Mesenchymal stem cell (in vitro differentiated cells and primary cell): Measurements from ENCODE around the gene PPP1R36. TPM values are rescaled to one million over a fixed set of nuclear protein-coding genes. Genes with fewer than 3 reads are reported as not detected.
A peak's percentile ranks its signal among the peaks of the same experiment; 100 is the strongest.

Experiments used
- DNase-seq: peaks from one replicate; pipeline ENCODE4 v3.0.0-alpha.2; 2013
- H2AFZ ChIP-seq: one replicate; pipeline ENCODE4 v1.6.1; 2013; ENCODE audit warnings: low read depth, mild to moderate bottlenecking, control low read depth, inconsistent platforms, low read length, moderate library complexity
- H2AK5ac ChIP-seq: 2 replicates; pipeline ENCODE4 v1.6.1; 2013; ENCODE audit warnings: low read length, moderate library complexity, mild to moderate bottlenecking, inconsistent platforms; ENCODE audit not compliant: severe bottlenecking
- H2BK120ac ChIP-seq: one replicate; pipeline ENCODE4 v1.6.1; 2013; ENCODE audit warnings: low read depth, mild to moderate bottlenecking, inconsistent platforms, low read length, moderate library complexity
- H2BK12ac ChIP-seq, 2 experiments: one replicate each; pipeline ENCODE4 v1.6.1; 2013; ENCODE audit warnings: inconsistent platforms in 2 of 2, low read length in 2 of 2, mild to moderate bottlenecking in 2 of 2, moderate library complexity in 2 of 2, control low read depth in 1 of 2
- H2BK15ac ChIP-seq: one replicate; pipeline ENCODE4 v1.6.1; 2013; ENCODE audit warnings: mild to moderate bottlenecking, low read depth, inconsistent platforms; ENCODE audit not compliant: poor library complexity, severe bottlenecking
- H2BK5ac ChIP-seq: 2 replicates; pipeline ENCODE4 v1.6.1; 2013; ENCODE audit warnings: low read depth, mild to moderate bottlenecking, low read length, control low read depth, inconsistent platforms; ENCODE audit not compliant: poor library complexity, severe bottlenecking
- H3K14ac ChIP-seq, 2 experiments: one replicate each; pipeline ENCODE4 v1.6.1; 2013; ENCODE audit warnings: inconsistent platforms in 2 of 2, low read length in 2 of 2, control low read depth in 1 of 2, mild to moderate bottlenecking in 1 of 2, moderate library complexity in 1 of 2
- H3K18ac ChIP-seq, 2 experiments: one replicate each; pipeline ENCODE4 v1.6.1; 2013; ENCODE audit warnings: inconsistent platforms in 2 of 2, low read length in 2 of 2, control low read depth in 1 of 2, low read depth in 1 of 2, mild to moderate bottlenecking in 1 of 2
- H3K23ac ChIP-seq, 2 experiments: one replicate each; pipeline ENCODE4 v1.6.1; 2013; ENCODE audit warnings: inconsistent platforms in 2 of 2, low read length in 2 of 2, mild to moderate bottlenecking in 2 of 2, moderate library complexity in 2 of 2, control low read depth in 1 of 2
- H3K27ac ChIP-seq: 2 replicates; pipeline ENCODE4 v1.5.1; 2013; ENCODE audit warnings: mild to moderate bottlenecking, moderate library complexity, low read length, control low read depth, inconsistent platforms; ENCODE audit not compliant: poor library complexity, severe bottlenecking
- H3K27me3 ChIP-seq, 2 experiments: 2 replicates each; pipeline versions ENCODE4 v1.6.1 to v1.7.0; 2013; ENCODE audit warnings: low read length in 2 of 2, mild to moderate bottlenecking in 2 of 2, moderate library complexity in 2 of 2, control low read depth in 1 of 2, inconsistent platforms in 1 of 2; ENCODE audit not compliant: control insufficient read depth in 1 of 2, insufficient read depth in 1 of 2
- H3K36me3 ChIP-seq, 2 experiments: 2 replicates each; pipeline versions ENCODE4 v1.6.1 to v1.7.0; 2013; ENCODE audit warnings: low read length in 2 of 2, control low read depth in 1 of 2, inconsistent platforms in 1 of 2, low read depth in 1 of 2, mild to moderate bottlenecking in 1 of 2; ENCODE audit not compliant: insufficient read depth in 2 of 2, control insufficient read depth in 1 of 2
- H3K4ac ChIP-seq, 2 experiments: one replicate each; pipeline ENCODE4 v1.6.1; 2013; ENCODE audit warnings: inconsistent platforms in 2 of 2, low read length in 2 of 2, mild to moderate bottlenecking in 2 of 2, moderate library complexity in 2 of 2, control low read depth in 1 of 2, low read depth in 1 of 2
- H3K4me1 ChIP-seq: 2 replicates; pipeline ENCODE4 v1.6.1; 2013; ENCODE audit warnings: low read depth, low read length, control low read depth; ENCODE audit not compliant: control insufficient read depth, insufficient read depth
- H3K4me2 ChIP-seq: 2 replicates; pipeline ENCODE4 v1.6.1; 2013; ENCODE audit warnings: low read length, mild to moderate bottlenecking, inconsistent platforms; ENCODE audit not compliant: poor library complexity, severe bottlenecking
- H3K4me3 ChIP-seq, 2 experiments: 2 replicates each; pipeline versions ENCODE4 v1.5.1 to v1.7.0; 2013; ENCODE audit warnings: low read length in 2 of 2, mild to moderate bottlenecking in 2 of 2, control low read depth in 1 of 2, low read depth in 1 of 2; ENCODE audit not compliant: insufficient read depth in 1 of 2
- H3K79me1 ChIP-seq: replicated peaks from 2 replicates; pipeline ENCODE4 v1.6.1; 2013; ENCODE audit warnings: mild to moderate bottlenecking, control low read depth, low read length, inconsistent platforms; ENCODE audit not compliant: poor library complexity, severe bottlenecking
- H3K9ac ChIP-seq: 2 replicates; pipeline ENCODE4 v1.7.0; 2013; ENCODE audit warnings: mild to moderate bottlenecking, low read length, moderate library complexity
- H3K9me3 ChIP-seq: 2 replicates; pipeline ENCODE4 v1.7.0; 2013; ENCODE audit warnings: mild to moderate bottlenecking, low read length; ENCODE audit not compliant: control insufficient read depth
- H4K8ac ChIP-seq: one replicate; pipeline ENCODE4 v1.6.1; 2013; ENCODE audit warnings: inconsistent platforms, mild to moderate bottlenecking, low read length, moderate library complexity
- H4K91ac ChIP-seq: one replicate; pipeline ENCODE4 v1.6.1; 2013; ENCODE audit warnings: mild to moderate bottlenecking, low read length, inconsistent platforms
- WGBS: methylation state at CpG from one replicate; pipeline ENCODE4 v1.1.7; 2013; ENCODE audit warnings: mixed read lengths; 5-methylcytosine and 5-hydroxymethylcytosine counted together
- polyA plus RNA-seq, 2 experiments: library from polyadenylated mRNA; stranded (reverse); fragments of 200-250 nt; gene quantifications; one replicate each; pipeline ENCODE4 v1.2.3, GENCODE V29; 2013

Gene PPP1R36
- polyA plus RNA-seq (2013, experiment 1 of 2): 0.91 TPM
- 0.70 TPM for polyA plus RNA-seq (2013, experiment 2 of 2)

- Histone ChIP-seq H3K27ac (no peak within 1 kb of the TSS), H3K36me3 (no peaks in the 10 kb centered on the region), H3K9me3 (no peaks in the 10 kb centered on the region), H3K9ac (peak within 1 kb of the TSS; percentile 47), H3K79me1 (no peaks in the 10 kb centered on the region), H2BK12ac (peak within 1 kb of the TSS; percentile 84 to 85), H3K18ac (peak within 1 kb of the TSS; percentile 85 to 88), H3K23ac (peak within 1 kb of the TSS in 1 of 2 experiments; percentile 14), H3K27me3 (peaks cover 0 to 24% of the 10 kb centered on the region in 2 experiments), H3K4me2 (peak within 1 kb of the TSS; percentile 97), H2BK5ac (peak within 1 kb of the TSS; percentile 51), H2AFZ (peak within 1 kb of the TSS; percentile 56), H2BK15ac (no peak within 1 kb of the TSS), H3K4me1 (peaks cover 6% of the 10 kb centered on the region), H3K4me3 (peak within 1 kb of the TSS; percentile 57 to 62), H3K4ac (peak within 1 kb of the TSS; percentile 66 to 73), H3K14ac (peak within 1 kb of the TSS in 1 of 2 experiments; percentile 75), H4K8ac (peak within 1 kb of the TSS; percentile 97), H2BK120ac (peak within 1 kb of the TSS; percentile 82), H2AK5ac (no peak within 1 kb of the TSS), H4K91ac (peak within 1 kb of the TSS; percentile 73)
- 6% methylated on average over 50 of the region's 54 CpGs for WGBS
- DNase-seq: peak; percentile 30
Observed at GRCh38 chr14:64549791-64550620, at the start of gene PPP1R36. Gene PPP1R36 (plus strand): TSS chr14:64549961. CDS start chr14:64549998, 37 bp downstream.

DNA sequence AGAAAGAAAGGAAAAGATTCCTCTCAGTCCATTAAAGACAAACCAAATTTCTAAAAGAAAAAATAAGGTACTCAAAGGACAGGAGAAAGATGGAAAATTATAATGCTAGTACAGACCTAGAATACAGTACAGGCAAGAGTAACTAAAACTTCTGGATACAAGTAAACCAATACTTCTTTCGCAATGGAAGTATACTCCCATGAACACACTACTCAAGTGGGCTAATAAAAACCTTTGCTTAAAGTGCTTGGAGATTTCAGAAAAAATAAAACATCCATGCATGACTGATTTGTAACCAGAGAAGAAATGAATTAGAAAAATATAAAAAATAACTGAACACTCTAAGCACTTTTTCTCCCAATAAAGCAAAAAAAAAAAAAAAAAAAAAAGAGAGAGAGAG is 49.7 kb upstream of the PPP1R36 start:
- no peaks in the 10 kb centered on the region for H3K27me3 ChIP-seq

GRCh38 chr14:64501411-64502171 is 48.2 kb upstream of the PPP1R36 start:
- H3K4me3 ChIP-seq: peak overlapping the region in 1 of 2 experiments; percentile 93
- H2AFZ ChIP-seq: no peak overlapping the region
- peak; percentile 88 for DNase-seq
- WGBS: 27% methylated on average over 8 of the region's 8 CpGs
- no peak overlapping the region for H3K23ac ChIP-seq
- peaks cover 4% of the 10 kb centered on the region for H3K79me1 ChIP-seq
- no peak overlapping the region for H2BK15ac ChIP-seq
- H3K36me3 ChIP-seq: peaks cover 0 to 15% of the 10 kb centered on the region in 2 experiments
- H2BK5ac ChIP-seq: no peak overlapping the region
- peak overlapping the region; percentile 22 to 64 for H2BK12ac ChIP-seq
- peak overlapping the region; percentile 22 for H4K8ac ChIP-seq
- H4K91ac ChIP-seq: peak overlapping the region; percentile 14
- no peak overlapping the region for H3K14ac ChIP-seq
- H3K27me3 ChIP-seq: no peaks in the 10 kb centered on the region
- no peaks in the 10 kb centered on the region for H3K9me3 ChIP-seq
- H3K18ac ChIP-seq: peak overlapping the region; percentile 63 to 69
- H3K4me2 ChIP-seq: peak overlapping the region; percentile 55
- H3K9ac ChIP-seq: peak overlapping the region; percentile 97
- H3K4ac ChIP-seq: peak overlapping the region; percentile 37 to 81
- no peak overlapping the region for H2BK120ac ChIP-seq
- peak overlapping the region; percentile 13 for H3K27ac ChIP-seq
- peak overlapping the region; percentile 69 for H2AK5ac ChIP-seq
- H3K4me1 ChIP-seq: peaks cover 11% of the 10 kb centered on the region

More for the DNA sequence above, 49.7 kb upstream of the PPP1R36 start:
- no peak overlapping the region for H2BK12ac ChIP-seq
- no peak overlapping the region for H2BK5ac ChIP-seq
- H4K8ac ChIP-seq: no peak overlapping the region
- no peak overlapping the region for H3K27ac ChIP-seq
- DNase-seq: peak; percentile 61
- H3K23ac ChIP-seq: no peak overlapping the region
- no peak overlapping the region for H2AK5ac ChIP-seq
- H4K91ac ChIP-seq: no peak overlapping the region
- H3K9me3 ChIP-seq: no peaks in the 10 kb centered on the region
- no peak overlapping the region for H3K14ac ChIP-seq
- H2BK120ac ChIP-seq: no peak overlapping the region
- no peak overlapping the region for H3K4me3 ChIP-seq
- peaks cover 0 to 21% of the 10 kb centered on the region in 2 experiments for H3K36me3 ChIP-seq
- H2AFZ ChIP-seq: no peak overlapping the region
- peaks cover 11% of the 10 kb centered on the region for H3K4me1 ChIP-seq
- 100% methylated on average over 1 of the region's 1 CpG for WGBS
- H2BK15ac ChIP-seq: no peak overlapping the region
- no peak overlapping the region for H3K4ac ChIP-seq
- H3K79me1 ChIP-seq: peaks cover 4% of the 10 kb centered on the region
- H3K9ac ChIP-seq: peak overlapping the region; percentile 41
- H3K4me2 ChIP-seq: no peak overlapping the region
- no peak overlapping the region for H3K18ac ChIP-seq
